HG03045 (cell line): ENCODE data around the gene ALKBH6.
"Not testable (repeated sequence)": the region's sequence is repeated elsewhere in the genome, so short reads cannot be mapped to it uniquely, and the experiment has no call there.

Source experiments
- ATAC-seq: cut with Tn5 transposase; IDR thresholded peaks from one replicate; pipeline ENCODE4 v1.9.1; 2021; ENCODE audit warnings: mild to moderate bottlenecking, moderate library complexity; ENCODE audit not compliant: unreplicated experiment

Gene ALKBH6

DNA sequence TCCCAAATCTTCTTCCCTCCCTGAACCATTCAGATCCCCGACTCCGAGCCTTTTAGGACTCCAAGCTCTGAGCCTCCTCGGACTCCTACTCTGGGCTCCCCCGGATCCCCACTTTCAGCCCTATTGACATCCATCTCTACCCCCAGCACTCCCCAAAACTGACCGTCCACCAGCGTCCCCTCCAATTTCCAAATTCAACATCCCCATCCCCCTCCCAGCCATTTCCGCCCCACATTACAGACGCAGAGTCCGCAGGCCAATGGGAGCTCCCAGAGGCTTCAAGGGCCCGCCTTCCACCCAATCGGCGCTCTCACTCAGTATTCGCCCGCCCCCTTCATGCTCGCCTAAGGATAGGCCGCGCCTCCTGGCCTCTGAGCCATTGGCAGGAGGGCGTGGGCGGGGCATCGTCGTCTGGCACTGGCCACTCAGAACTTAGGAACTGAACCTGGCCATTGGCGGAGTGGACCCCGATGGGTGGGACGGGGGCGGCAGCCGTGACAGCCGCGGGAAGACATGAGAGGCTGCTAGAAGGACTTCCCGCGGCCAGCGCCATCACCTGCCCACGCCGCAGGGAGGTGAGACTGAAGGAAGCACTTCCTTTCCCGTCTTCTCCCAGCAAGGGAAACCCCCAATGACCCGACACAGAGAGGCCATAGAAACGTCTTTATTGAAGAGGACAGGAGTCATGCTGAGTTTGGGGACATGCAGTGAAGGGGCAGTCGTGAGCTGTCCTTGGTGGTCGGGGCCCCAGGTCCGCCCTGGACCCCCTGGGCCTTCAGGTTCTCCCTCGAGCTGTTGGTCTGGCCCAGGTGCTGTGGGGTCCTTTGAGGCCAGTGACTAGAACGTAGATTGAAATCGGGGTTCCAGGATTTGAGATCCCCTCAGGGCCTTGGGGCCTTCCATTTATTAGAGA lies at the start of gene ALKBH6:
TSS of gene ALKBH6 (minus strand) at position 202 of the 913 bp plus-strand sequence. CDS start 816 bp downstream, outside the sequence.
- peak; percentile 97 for ATAC-seq

DNA sequence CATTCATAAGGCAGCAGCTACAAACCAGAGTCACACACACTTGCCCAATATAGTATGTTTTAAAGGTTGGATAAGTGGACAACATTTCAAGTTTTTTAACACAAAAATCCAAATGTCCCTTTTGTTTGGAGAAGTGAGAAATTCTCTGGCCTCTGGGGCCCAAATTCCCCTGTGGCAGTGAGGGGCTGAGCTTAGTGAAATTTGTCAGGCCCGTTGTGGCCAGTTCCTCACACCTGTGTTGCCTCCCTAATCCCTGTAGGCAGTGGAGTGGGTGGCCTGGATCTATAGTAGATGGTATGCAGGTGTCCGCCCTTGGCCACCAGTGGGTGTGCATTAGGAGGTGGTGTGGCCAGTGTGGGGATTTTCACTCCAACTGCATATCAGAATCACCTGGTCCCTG lies 47.4 kb upstream of the ALKBH6 start:
- ATAC-seq = no peak

DNA sequence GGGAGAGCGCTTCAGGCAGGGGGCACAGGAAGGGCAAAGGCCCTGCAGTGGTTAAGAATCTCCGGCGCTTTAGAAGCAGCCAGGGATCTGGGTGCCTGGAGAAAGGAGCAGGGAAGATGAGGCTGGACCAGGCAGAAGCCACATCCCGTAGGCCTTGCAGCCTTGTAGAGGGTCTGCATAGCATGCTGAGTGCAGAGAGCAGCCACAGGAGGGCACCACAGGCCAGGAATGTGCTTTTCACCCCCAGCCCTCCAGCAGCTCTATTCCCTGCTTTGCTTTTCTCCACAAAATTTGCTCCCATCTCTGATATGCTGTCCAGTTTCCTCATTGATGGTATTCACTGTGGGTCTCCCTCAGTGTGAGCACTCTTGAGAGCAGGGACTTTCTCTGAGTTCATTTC lies 46.4 kb upstream of the ALKBH6 start:
- no peak for ATAC-seq

DNA sequence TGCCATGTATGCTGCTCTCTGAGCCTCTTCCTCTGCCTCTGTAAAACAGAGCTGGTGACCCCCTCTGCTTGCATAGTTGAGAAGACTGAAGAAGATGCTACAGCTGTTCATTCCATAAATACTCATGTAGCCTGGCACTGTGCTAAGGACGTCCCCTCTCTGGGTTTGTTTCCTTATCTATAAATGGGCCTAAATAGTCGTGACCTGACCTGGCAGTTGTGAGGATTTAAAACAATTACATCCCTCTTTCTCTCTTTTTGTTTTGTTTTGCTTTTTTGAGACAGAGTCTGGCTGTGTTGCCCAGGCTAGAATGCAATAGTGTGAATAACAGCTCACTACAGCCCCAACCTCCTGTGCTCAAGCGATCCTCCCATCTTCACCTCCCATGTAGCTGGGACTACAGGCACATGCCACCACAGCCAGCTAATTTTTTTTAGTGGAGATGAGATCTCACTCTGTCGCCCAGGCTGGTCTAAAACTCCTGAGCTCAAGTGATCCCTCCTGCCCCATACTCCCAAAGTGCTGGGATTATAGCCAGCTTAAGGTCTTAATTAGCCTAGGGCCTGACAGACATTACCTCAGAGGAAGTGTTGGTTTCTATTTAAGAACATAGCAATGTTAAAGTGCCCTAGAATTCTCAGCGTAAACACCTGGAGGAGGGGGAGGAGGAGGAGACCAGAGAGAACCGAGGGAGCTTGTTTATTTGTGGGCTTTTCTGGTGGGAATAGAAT lies 45.3 kb upstream of the ALKBH6 start:
- ATAC-seq = no peak

- no peak for ATAC-seq
Measured at GRCh38 chr19:36058481-36059179, 44.6 kb upstream of the ALKBH6 start.

- peak; percentile 78 for ATAC-seq
Measured at GRCh38 chr19:36054733-36055686, 41.0 kb upstream of the ALKBH6 start, which contains the start of gene WDR62. TSS of gene WDR62 (plus strand) at chr19:36054897. CDS start at chr19:36054972, 75 bp downstream.

DNA sequence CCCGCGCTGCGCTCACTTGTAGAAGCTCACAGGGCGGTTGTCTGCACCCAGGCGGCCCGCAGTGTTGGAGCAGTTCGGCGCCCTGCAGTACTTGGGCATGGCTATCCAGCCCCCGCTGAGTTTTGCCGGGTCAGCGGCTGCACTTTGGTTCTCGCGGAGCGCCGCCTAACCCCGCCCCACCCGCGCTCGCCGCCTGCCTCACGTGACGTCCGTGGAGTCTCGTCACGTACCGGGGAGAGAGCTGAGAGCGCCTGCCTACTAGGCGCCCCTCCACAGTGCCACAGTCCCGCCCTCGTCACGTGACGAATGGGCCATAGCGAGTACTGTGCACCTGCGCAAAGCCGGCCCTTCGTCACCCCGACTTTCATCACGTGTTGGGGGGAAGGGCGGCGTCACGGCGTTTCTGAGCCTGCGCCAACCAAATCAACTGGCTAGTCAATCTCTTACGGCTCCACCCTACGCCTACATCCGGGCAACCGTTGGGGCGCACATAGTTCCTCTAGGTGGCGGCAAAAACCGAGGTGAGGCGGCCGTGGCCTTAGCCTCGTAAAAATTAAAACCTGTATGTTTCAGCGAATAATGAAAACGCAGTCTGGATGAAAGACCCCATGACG lies 40.2 kb upstream of the ALKBH6 start, which contains the start of gene THAP8:
TSS of gene THAP8 (minus strand) at position 167 of the 614 bp plus-strand sequence. CDS start at position 99, 68 bp downstream.
- peak; percentile 80 for ATAC-seq

DNA sequence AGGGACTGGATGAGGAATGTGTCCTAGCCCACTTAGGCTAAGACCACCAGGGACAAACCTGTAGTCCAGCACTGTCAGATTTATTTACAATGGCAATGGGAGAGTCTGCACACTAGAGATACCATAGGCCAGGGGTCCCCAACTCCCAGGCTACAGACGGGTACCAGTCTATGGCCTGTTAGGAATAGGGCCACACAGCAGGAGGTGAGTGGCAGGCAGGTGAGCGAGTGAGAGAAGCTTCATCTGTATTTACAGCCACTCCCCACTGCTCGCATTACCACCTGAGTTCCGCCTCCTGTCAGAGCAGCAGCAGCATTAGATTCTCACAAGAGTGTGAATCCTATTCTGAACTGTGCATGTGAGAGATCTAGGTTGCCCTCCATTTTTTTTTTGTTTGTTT lies 37.6 kb upstream of the ALKBH6 start:
- ATAC-seq = no peak

- ATAC-seq = no peak
Measured at GRCh38 chr19:36051236-36051635, 37.2 kb upstream of the ALKBH6 start.

DNA sequence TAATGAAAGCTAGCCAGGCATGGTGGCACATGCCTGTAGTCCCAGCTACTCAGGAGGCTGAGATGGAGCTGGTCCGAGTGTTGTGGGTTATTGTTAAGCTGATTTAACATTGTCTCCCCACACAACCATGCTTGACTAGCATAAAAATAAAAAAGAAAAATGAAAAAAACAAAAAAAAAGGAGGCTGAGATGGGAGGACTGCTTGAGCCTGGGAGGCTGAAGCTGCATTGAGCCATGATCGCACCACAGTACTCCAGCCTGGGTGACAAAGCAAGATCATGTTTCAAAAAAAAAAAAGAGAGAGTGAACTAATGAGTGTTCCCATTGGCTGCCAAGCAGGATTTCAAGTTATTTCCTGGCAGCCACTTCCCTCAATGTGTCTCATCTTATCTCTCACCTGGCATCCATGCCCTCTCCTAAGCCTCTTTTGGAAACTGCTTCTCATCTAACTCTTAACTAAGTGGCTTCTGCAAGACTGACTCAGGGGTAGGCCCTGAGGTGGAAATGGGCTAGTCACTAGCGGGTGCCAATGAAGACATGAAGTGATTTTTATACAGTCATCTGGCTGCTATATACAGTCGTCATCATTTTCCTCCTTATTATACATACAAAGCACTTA lies 35.2 kb upstream of the ALKBH6 start:
- no peak for ATAC-seq

DNA sequence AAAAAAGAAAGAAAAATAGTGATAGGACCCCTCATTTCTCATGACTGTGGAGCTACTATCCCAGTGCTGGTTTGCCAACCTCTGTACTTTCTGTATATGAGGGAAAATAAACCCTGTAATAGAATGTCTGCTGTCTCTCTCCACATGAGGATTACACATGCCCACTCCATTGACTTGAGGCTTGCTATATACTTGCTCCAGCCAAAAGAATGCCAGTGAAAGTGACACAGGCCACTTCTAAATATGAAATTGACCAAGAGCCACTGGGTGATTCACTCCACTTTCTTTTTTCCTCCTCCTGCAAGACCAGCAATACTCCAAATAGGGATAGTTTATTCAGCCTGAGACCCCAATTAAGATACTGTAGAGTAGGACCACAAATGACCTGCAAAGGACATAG lies 33.8 kb upstream of the ALKBH6 start:
- ATAC-seq = no peak

DNA sequence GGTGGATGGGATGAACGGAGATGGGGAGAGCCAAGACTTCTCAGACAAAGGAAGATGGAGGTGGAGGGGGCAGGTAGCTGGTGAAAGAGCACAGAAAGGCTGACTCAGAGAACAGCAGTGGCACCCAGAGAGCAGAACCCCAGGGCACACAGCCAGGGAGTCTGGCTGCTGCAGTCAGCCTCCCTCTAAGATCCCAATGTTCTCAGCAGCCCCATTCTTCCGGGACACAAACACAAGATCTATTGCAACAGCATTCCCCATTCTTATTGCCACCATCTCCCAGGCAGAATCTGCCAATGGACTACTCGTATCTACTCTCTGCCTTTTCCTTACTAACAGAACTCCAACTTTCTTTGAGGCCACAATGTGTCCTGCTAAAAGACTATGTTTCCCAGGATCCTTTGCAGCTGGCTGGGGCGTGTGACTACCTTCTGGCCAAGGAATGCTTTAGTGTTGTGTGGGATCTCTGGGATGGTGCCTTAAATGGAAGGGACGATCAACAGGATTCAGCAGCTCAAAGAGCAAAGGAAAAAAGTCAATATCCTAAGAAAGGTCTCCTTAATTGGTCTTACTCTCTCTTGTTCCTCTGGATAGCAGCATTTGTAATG lies 32.5 kb upstream of the ALKBH6 start:
- ATAC-seq = no peak

DNA sequence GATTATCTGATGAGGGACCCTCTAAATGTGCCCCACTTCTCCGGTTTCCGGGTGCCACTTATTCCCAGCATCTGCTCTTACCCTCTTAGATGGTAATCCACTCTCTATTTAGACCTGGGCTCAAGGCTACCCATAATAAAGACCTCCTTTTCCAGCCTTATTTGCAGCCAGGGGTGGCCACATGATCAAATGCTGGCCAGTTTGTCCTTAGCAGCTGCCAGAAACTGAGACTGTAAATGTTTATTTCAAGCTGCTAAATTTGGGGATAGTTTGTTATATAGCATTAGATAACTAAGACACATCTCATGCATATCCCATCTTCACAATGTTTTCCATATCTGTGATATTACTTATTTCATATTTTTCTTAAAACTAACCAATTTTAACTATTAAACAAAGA lies 29.9 kb upstream of the ALKBH6 start:
- ATAC-seq = no peak

DNA sequence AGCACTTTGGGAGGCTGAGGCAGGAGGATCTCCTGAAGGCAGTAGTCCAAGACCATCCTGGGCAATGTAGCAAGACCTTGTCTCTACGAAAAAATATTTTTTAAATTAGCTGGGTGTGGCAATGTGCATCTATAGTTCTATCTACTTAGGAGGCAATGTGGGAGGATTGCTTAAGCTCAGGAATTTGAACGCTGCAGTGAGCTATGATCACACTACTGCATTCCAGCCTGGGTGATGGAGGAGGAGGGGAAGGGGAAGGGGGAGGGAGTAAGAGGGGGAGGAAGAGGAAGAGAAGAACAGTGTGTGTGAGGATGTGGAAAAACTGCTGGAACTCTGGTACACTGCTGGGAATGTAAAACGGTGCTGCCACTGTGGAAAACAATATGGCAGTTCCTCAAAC lies 27.8 kb upstream of the ALKBH6 start:
- no peak for ATAC-seq

- not testable (repeated sequence) for ATAC-seq
Measured at GRCh38 chr19:36041092-36041491, 27.1 kb upstream of the ALKBH6 start.

GRCh38 chr19:36040495-36040894 lies 26.5 kb upstream of the ALKBH6 start:
- no peak for ATAC-seq

DNA sequence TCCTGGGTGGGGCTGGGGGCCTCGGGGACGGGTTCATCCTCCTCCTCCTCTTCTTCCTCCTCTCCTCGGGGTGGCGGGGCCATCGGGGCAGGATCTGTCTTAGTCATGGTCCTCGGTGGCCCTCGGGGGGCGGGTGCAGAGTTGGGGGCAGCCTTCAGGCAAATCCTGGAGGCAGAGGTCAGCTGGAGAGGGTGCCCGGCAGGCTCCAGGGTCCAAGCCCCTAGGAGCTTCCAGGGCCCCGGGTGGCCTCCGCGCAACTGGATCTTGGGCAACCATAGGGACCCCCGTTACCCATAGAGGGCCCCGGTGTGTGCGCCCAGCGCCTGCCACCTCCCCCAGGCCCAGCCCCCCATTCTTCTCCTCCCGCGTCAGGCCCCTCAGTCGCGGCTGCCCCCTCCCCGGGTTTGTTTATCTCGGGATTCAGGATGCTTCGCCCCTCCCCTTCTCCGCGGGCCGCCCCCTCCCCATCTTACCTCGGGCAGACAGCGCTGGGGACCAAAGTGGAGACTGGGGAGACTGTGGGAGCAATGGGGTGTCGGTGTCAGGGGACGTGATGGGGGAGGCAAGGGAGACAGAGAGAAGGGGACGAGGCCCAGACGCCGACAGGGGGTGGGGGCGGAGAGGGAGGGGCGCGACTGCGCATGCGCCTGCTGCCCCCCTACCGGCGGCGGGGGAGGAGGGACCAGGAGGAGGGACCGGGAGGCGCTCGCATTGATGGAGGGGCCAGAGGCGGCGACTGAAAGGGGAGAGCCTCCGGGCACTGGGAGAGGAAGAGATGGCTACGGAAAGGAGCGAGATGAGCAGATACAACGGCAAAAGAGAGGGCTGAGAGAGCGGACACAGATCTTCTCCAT lies 18.5 kb upstream of the ALKBH6 start, which contains the start of gene CLIP3:
TSS of gene CLIP3 (minus strand) at position 623 of the 854 bp plus-strand sequence. CDS start at position 107, 516 bp downstream.
- no peak for ATAC-seq

GRCh38 chr19:36031308-36031707 lies 17.3 kb upstream of the ALKBH6 start:
- no peak for ATAC-seq
